Tongue (tissue), 2 donors: ENCODE measurements around the gene GAB2. TPM values are rescaled to one million over a fixed set of nuclear protein-coding genes. Genes with fewer than 3 reads are reported as not detected.
"Not testable (repeated sequence)": the region's sequence is repeated elsewhere in the genome, so short reads cannot be mapped to it uniquely, and the experiment has no call there.

ENCODE experiments used
- DNase-seq: peaks from one replicate; pipeline ENCODE4 v3.0.0-alpha.2; 2015
- total RNA-seq: library from RNA; depleted of rRNA; stranded (reverse); fragments of >200 nt; gene quantifications from one replicate; pipeline ENCODE4 v1.2.3, GENCODE V29; 2014

Gene GAB2
- total RNA-seq, 1 donor from 2014 or later = 14.2 TPM

DNA sequence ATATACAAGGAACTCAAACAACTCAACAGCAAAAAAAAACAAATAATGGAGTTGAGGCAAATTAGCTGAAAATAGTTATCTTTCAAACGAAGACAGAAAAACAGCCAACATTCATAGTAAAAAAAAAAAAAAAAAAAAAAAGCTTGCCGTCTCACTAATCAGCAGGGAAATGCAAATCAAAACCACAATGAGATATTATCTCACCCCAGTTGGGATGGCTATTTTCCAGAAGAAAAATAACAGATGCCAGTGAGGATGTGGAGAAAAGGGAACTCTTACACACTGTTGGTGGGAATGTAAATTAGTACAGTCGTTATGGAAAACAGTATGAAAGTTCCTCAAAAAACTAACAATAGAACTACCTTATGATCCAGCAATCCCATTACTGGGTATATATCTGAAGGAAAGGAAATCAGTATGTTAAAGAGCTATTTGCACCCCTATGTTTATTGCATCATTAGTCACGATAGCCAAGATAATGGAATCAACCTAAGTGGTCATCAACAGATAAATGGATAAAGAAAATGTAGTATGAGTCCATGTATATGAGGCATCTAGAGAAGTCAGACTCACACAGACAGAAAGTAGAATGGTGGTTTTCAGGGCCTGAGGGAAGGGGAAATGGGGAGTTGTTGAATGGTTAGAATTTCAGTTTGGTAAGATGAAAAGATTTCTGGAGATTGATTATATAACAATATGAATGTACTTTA lies 172.9 kb downstream of the GAB2 start:
- DNase-seq = peak; percentile 36

DNA sequence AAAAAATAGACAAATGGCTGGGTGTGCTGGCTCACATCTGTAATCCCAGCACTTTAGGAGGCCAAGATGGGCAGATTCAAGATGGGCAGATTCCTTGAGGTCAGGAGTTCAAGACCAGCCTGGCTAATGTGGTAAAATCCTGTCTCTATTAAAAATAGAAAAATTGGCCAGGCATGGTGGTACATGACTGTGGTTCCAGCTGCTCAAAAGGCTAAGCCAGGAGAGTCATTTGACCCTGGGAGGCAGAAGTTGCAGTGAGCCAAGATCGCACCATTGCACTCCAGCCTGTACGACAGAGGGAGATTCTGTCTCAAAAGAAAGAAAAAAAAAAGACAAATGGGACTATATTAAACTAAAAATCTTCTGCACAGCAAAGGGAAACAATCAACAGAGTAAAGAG lies 173.5 kb downstream of the GAB2 start:
- DNase-seq = peak; percentile 44

DNA sequence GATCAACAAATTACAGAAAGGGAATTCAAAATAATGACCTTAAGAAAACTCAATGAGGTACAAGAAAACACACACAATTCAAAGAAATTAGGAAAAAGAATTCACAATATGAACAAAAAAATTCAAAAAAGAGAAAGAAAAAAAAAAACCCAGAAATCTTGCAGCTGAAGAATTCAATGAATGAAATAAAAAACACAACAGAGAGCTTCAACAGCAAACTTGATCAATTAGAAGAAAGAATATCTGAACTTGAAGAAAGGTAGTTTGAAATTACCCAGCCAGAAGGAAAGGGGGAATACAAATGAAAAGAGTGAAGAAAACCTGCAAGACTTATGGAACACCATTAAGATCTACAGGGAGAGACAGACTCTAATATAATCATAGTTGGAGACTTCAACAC lies 176.1 kb downstream of the GAB2 start:
- no peak for DNase-seq

DNA sequence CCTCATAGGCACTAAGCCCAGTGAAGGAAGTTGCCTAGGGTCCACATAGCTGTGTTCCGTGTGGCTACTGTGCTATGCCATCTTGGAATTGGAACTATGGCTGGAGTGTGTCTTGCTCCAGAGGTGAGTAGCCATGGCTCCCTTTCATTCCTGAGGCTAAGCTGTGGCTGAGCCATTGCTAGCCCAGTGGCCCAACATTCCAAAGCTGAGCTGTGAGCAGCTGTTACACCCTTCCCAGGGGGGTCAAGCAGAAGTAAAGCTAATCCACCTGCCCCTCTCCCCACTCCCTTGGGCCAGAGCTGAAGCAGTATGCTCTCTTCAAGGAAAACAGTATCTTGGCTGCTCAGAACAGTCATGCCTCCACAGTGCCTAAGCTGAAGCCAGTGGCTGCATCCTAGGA lies 177.8 kb downstream of the GAB2 start:
- DNase-seq = no peak

DNA sequence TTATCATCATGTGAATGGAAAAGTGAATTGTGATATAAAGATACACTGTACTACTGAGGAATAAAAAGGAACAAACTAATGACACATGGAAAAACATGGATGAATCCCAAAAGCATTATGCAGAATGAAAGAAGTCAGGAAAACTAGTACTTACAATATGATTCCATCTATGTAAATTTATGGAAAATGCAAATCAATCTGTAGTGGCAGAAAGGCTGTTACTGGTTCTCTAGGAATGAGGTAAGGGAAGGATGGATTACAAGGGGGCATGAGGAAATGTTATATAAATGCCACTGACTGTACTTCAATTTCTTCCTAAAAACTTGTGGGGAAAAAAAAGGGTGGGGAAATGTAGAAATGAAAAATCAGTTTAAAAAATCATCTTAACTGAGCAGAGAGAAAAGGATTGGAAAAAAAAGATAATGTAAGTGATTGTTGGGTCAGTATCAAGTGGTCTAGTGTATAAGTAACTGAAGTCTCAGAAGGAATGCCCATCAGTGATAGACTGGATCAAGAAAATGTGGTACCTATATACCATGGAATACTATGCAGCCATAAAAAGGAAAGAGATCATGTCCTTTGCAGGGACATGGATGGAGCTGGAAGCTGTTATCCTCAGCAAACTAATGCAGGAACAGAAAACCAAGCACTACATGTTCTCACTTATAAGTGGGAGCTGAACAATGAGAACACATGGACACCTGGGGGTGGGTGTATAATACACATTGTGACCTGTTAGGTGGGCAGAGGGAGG lies 180.2 kb downstream of the GAB2 start:
- DNase-seq = no peak

DNA sequence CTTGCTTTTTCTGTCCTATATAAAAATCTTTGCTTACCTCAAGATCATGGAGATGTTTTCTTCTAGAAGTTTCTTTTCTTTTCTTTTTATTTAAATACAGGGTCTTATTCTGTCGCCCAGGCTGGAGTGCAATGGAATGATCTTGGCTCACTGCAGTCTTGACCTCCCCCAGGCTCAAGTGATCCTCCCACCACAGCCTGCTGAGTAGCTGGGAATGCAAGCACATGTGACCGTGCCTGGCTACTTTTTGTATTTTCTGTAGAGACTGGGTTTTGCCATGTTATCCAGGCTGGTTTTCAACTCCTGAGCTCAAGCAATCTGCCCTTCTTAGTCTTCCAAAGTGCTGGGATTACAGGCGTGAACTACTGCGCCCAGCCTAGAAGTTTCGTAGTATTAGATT lies 183.6 kb downstream of the GAB2 start:
- DNase-seq = no peak

DNA sequence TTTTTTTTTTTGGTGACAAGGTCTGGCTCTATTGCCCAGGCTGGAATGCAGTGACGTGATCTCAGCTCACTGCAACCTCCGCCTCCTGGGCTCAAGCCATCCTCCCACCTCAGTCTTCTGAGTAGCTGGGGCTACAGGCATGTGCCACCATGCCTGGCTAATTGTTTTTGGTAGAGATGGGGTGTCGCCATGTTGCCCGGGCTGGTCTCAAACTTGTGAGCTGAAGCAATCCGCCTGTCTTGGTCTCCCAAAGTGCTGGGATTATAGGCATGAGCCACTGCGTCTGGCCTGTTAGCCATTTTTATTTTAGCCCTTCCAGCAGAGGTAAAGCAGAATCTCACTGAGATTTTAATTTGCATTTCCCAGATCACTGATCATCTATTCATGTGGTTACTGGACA lies 184.6 kb downstream of the GAB2 start:
- DNase-seq = not testable (repeated sequence)

DNA sequence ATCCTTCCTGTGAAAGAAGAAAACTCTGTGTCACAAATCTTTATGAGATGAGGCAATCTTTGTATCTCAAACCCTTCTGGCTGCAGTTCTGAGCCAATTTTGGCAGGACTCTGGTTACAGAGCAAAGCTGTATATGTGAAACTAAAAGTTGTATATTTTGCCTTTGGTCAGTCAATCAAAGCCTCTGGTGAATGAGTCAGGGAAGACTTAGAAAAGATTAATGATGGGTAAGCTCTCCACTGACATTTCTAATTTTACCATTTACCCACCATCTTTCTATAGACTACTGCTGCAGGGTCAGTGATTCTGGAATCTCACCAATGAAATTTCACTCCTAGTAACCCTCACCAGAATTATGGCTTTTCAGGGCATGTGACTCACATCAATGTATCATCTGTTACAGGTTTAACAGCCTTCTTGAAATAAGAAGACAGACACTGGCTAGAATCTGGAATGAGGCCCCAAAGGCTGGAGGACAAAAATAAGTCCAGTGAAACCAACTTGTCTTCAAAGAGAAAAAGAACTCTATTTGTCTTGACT lies 185.6 kb downstream of the GAB2 start:
- peak; percentile 18 for DNase-seq

DNA sequence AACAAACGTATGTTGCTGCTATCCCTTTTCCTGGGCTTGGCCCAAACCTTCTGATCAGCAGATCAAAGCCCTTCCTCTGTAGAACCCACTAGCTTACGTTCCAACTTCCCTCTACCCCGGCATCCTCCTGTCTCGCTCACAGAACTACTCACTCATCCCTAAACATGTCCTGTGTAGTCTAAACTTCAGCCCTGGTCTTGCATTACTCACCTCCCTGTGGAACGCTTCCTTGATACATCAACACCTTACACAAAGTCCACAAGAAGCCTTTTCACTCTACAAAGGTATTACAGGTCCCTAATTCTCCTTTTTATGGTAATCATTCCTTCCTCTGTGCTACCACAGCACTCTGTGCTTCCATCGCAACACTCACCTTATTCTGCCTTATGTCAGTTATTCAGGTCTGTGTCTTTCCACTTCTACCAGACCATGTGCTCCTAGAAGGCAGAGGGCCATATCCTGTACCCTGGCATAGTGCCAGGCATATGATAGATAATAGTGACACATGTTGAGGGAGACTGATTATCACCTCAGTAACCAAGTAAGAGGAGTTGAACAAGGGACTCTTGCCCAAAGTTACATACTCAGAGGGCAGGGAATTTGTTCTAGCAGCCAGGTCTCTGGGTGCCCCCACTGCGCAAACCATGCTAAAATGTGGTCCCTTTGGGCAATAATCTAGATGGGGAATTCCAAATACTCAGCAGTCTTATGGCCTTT lies 187.3 kb downstream of the GAB2 start:
- DNase-seq = no peak

DNA sequence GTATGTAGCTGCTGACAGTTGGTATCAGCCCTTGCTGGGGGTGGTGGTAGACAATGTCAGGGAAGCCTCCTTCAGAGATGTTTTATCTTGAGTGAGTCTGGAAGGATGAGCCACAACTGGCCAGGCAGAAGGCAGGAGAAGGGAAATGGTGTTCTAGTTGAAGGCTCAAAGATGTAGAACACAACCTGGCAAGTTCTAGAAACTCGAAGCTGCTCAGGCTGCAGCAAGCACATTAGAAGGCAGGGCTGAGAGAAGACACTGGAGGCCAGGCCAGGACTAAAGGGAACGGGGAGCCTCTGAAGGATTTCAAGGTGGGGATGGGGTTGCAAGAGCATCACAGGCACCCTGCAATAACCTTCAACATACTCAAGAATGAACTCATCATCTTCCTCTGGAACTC lies 188.5 kb downstream of the GAB2 start:
- DNase-seq = no peak

DNA sequence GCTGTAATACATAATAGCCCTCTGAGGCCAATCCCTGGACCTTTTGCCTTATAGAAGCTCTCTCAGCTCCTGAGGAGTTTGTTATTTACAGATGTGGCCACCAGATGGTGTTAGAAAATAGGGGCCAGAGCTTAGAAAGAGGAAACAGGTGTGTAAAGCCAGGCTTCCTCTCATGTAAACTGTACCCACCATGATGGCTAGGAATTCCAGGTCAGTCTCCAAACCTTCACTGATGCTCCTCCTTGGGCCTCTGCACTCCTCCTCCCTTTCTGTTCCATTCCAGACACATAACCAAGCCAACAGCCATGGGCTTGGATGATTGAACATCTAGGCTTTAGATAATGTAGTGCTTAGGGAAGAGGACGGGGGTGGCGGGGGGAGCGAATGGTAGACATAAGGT lies 189.2 kb downstream of the GAB2 start:
- DNase-seq = peak; percentile 75

DNA sequence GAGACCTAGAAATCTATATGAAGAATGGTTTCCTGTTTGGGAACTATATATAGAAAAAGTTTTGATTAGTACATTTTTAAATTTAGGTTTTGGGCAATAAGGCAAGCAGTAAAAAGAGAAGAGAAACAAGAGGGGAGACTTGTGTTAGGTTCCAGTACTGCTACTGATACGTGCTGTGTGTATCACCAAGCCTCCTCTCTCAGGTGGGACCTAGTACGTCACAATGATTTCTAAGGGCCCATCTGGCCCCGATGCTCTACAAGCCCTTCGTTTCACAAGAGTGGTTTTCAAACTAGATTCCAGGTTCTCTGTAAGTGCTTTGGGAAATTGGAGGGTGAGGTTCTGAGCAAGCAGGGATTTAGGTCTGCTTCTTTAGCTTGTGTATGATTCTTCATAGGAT lies 189.7 kb downstream of the GAB2 start:
- DNase-seq = no peak

DNA sequence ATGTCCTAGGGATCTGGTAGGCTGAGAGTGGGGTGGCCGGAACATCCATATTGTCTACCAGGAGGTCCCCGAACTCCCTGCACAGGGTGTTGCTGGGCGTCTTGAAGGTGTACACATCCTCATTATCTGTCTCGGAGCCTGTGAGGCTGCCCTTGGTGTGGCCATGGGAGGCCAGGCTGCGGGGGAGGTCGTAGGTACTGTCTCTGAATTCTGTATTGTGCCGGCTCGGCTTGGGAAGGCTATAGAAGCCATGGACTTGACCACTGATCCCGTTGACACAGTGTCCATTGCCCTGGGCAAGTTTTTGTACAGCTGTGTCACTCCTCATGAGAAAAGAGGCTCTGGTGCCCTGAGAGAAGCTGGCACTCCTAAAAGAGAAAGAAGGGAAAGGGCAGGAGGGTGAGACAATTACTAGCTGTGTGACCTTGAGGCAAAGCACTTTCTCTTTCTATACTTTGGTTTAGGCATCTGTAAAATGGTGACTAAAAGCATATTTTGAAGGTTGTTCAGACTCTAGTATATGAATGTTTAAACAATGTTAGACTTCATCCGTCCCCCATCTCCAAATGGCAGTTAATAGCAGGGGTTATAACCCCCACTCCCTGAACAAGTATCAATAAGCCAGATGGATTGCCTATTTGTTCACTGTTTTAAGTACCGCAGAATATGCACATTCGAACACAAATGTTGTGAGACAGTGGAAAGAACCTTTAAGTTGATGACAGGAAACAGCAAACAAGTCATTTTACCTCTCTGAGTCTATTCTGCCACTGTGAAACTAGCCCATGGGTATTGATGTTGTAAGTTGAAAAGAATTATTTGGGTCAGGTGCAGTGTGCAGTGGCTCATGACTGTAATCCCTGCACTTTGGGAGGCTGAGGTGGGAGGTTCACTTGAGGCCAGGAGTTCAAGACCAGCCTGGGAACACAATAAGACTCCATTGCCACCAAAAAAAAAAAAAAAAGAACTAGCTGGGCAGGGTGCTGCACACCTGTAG lies 190.6 kb downstream of the GAB2 start:
- no peak for DNase-seq

DNA sequence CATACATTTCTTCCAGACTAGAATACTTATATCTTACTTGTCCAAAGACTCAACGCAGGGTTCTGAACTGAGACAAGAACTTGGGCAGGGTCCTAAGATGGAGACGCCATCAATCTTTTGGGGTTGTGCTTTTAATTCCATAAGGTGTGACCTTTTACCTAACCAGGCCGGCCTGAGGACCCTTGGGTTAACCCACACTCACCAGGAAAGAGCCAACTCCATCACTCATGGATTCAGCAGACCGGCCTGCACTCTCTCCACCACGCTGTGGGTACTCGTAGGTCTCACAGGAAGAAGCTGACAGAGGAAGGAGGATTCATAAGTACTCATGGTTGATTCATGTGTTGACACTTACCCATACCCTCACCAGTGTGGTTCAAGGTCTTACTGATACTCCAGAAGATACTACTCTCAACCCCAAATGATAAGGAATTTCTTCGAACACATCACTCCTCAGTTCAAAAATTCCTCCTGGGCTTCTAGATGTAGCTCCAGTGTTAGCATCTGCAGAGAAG lies 192.7 kb downstream of the GAB2 start:
- no peak for DNase-seq

DNA sequence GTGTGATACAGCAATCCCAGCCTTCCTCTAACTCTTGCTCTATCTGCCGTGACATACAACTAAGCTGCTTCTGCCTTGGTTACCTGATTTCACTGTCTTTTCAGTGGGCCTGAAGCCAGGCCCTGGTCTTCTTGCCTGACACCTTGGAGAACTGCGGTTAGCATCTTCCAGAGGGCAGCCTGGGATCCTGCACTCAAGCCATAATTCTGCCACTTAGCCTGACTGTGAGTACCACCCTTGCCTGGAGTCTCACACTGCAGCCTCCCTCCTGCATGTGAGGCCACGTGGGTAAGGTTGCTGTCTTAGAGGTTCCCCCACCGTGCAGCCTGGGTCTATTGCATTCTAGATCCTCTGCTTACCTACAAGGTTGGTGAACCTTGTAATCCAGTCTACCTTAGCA lies 193.1 kb downstream of the GAB2 start:
- no peak for DNase-seq

DNA sequence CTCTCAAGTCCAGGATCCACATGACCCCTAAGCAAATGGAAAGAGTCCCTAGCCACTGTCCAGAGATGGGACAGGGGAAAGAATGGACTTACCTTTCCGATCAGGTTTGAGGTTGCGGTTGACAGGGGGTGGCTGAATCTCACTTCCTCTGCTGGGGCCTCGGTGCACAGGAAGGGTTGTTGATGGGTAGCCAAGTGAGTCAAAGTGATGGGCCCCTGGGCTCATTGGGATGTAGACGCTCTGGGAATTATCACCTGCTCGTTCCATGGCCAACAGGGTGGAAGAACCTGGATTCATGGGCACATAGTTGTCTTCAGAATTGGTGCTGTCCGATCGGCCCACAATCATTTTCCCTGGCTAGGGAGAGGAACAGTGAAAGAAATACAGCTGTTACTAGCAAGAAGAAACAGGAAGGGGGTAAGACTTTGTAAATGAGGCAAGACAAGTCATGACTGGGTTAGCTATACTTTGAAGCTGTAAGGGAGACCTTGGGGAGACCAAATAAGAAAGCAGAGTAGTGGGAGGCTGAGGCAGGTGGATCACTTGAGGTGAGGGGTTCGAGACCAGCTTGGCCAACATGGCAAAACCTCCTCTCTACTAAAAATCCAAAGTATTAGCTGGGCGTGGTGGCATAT lies 194.2 kb downstream of the GAB2 start:
- DNase-seq = no peak

DNA sequence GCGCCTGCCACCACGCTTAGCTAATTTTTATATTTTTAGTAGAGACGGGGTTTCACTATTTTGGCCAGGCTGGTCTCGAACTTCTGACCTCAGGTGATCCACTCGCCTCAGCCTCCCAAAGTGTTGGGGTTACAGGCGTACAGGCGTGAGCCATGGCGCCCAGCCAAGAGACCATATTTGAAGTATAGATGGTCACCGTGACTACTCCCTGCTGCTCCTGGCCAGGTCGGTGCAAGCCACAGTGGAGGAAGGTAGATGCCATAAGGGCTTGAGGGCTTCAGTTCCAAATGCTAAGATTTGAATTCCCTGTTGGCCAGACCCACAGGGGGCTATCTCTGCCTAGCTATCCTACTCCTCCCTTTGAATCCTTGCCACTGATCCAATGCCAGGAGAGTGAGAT lies 194.9 kb downstream of the GAB2 start:
- DNase-seq = not testable (repeated sequence)

DNA sequence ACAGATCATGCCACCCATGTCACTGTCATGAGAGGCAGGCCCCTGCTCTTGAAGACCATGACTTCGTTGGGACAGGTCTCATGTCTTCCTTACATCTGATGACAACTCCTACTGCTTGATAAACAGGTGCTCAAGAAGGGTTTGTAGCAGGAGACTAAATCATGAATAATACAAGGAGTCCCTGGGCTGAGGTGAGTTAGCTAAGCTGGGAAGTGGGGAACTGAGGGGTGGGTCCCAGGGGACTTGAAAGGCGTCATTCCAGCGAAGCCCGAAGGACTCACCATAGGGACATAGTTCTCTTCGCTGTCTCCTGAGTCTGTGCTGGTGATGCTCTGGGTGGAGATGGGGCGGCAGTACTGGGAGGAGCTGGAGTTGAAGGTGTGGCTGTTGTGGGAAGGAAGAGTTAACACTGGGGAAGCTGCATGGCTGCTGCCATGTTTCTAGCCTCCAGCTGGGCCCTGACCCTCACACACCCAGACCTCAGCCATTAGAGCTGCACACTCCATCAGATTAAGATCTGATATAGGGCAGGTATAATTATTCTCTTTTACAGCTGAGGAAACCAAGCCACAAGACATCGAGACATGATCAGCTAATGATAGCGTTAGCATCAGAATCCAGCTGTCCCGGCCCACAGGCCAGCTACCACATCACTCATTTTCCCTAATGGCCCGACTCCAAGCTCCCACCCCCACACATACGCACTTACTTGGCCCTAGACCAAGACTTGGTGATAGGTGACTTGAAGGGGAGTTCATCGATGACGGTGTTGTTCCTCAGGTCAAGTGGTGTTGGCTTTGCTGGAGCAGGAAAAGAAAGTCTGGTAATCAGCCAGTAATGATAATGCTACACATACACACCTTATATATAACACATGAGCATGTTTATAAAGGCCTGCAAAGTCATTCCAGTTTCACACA lies 196.0 kb downstream of the GAB2 start:
- no peak for DNase-seq

DNA sequence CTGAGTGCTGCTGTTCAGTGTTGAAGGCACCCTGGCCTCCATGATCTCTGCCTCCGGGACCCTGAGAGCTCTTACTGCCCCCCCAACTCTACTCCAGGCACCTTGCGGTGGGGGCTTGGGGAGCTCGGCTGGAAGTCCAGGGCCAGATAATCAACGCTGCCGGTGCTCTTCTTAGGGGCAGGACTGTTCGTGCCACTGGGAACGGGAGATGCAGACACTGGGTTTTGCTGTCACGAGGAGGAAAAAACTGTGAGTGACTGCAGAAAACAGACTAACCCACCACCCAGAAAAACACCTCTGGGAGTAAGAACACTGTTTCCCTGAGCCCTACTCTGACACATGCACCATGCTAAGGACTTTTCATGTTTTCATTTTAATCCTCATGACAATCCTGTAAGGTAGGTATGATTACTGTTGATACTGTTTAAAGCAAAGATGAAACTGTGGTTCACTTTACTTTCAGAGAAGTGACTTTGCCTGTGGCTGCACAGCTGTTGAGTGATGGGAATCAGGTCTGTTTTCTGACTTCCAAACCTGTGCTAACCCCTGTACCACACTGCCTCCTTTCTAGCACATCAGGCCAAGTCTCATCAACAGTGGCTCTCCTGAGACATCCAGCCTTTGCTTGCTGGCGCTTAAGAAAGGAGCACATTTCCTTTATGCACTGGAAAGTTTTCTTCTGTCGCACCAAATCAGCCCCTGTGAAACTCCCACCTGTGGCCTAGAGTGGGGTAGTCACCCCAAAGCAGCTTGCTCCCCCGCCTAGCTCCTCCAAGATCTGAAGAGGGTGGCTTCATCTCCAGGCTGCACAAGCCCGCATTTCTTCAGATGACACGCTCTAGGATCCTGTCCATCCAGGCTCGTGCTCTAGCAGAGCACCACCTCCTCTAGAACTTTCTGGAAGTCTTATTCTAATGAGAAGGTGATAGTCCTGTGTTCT lies 197.1 kb downstream of the GAB2 start:
- no peak for DNase-seq
